Body of pancreas (tissue), 4 donors: ENCODE measurements around the gene CXADR.

ENCODE experiments used
- CTCF ChIP-seq, 7 experiments: fragments of 450-650 bp in 4 of 7; fragments of 200-600 bp in 3 of 7; sonication (generic) in 3 of 7; IDR thresholded peaks; one replicate each; pipeline ENCODE4 v1.5.1; 2016 to 2019; ENCODE audit warnings: antibody characterized with exemption in 7 of 7
- POLR2A ChIP-seq, 3 donors: fragments of 450-650 bp; IDR thresholded peaks; one replicate each; pipeline ENCODE4 v1.6.1; 2016; ENCODE audit warnings: antibody characterized with exemption in 3 of 3, mild to moderate bottlenecking in 2 of 3

- TF ChIP-seq CTCF (IDR thresholded peaks at IDR 0.05) (no peak), POLR2A (IDR thresholded peaks at IDR 0.05) (no peak)
Measured at GRCh38 chr21:17612023-17612564, 99.3 kb downstream of the CXADR start.
